GM18861 (cell line): ENCODE results near the gene RAB4B.
"Not testable (repeated sequence)": the region's sequence is repeated elsewhere in the genome, so short reads cannot be mapped to it uniquely, and the experiment has no call there.

Source experiments
- ATAC-seq: cut with Tn5 transposase; IDR thresholded peaks from one replicate; pipeline ENCODE4 v1.9.1; 2021; ENCODE audit not compliant: unreplicated experiment

Gene RAB4B

GRCh38 chr19:40843653-40844052, 65.6 kb downstream of the RAB4B start:
- ATAC-seq, result not testable (repeated sequence)
